ENCODE measurements around the gene GSC2.
"Not testable (repeated sequence)": the region's sequence is repeated elsewhere in the genome, so short reads cannot be mapped to it uniquely, and the experiment has no call there.

GSC2 gene

GRCh38 chr22:19178065-19178656, 28.1 kb upstream of the GSC2 start:
- no peak for DNase-seq (ENCODE audit: low read depth in 2 of 2)

- DNase-seq (ENCODE audit: low read depth in 2 of 2): no peak
These were observed 27.3 kb upstream of the GSC2 start for GRCh38 chr22:19177164-19178064.

GRCh38 chr22:19176732-19177131, 26.6 kb upstream of the GSC2 start:
- DNase-seq (ENCODE audit: low read depth in 2 of 2): no peak

- no peak for DNase-seq (ENCODE audit: low read depth in 2 of 2)
These were observed 26.1 kb upstream of the GSC2 start for GRCh38 chr22:19176175-19176643.

- DNase-seq (ENCODE audit: low read depth in 2 of 2): no peak
These were observed 25.6 kb upstream of the GSC2 start for GRCh38 chr22:19175602-19176174.

GRCh38 chr22:19175026-19175601, 25.0 kb upstream of the GSC2 start:
- DNase-seq (ENCODE audit: low read depth in 2 of 2): no peak

- DNase-seq (ENCODE audit: low read depth in 2 of 2): no peak
These were observed 24.3 kb upstream of the GSC2 start for GRCh38 chr22:19174106-19175025.

GRCh38 chr22:19173047-19174035, 23.2 kb upstream of the GSC2 start:
- DNase-seq (ENCODE audit: low read depth in 2 of 2): no peak

GRCh38 chr22:19172213-19173046, 22.3 kb upstream of the GSC2 start:
- DNase-seq (ENCODE audit: low read depth in 2 of 2): no peak

- DNase-seq (ENCODE audit: low read depth in 2 of 2): no peak
These were observed 19.8 kb upstream of the GSC2 start for GRCh38 chr22:19169947-19170318.

GRCh38 chr22:19169002-19169946, 19.2 kb upstream of the GSC2 start:
- no peak for DNase-seq (ENCODE audit: low read depth in 2 of 2)

GRCh38 chr22:19168088-19168890, 18.2 kb upstream of the GSC2 start:
- no peak for DNase-seq (ENCODE audit: low read depth in 2 of 2)

- no peak for DNase-seq (ENCODE audit: low read depth in 2 of 2)
These were observed 17.2 kb upstream of the GSC2 start for GRCh38 chr22:19167106-19167869.

- no peak for DNase-seq (ENCODE audit: low read depth in 2 of 2)
These were observed 16.3 kb upstream of the GSC2 start for GRCh38 chr22:19166421-19166820.

- no peak for DNase-seq (ENCODE audit: low read depth in 2 of 2)
These were observed 14.3 kb upstream of the GSC2 start for GRCh38 chr22:19164425-19164824.

- DNase-seq (ENCODE audit: low read depth in 2 of 2): not testable (repeated sequence)
These were observed 8.6 kb upstream of the GSC2 start for GRCh38 chr22:19158649-19159048.
